Nucleus accumbens (tissue), 56 donors: ENCODE measurements around the gene POLN.

Experiments used
- DNase-seq, 56 donors: peaks; one replicate each; lab custom pipeline; 2025; lab: John Stamatoyannopoulos, UW

Gene POLN

DNA sequence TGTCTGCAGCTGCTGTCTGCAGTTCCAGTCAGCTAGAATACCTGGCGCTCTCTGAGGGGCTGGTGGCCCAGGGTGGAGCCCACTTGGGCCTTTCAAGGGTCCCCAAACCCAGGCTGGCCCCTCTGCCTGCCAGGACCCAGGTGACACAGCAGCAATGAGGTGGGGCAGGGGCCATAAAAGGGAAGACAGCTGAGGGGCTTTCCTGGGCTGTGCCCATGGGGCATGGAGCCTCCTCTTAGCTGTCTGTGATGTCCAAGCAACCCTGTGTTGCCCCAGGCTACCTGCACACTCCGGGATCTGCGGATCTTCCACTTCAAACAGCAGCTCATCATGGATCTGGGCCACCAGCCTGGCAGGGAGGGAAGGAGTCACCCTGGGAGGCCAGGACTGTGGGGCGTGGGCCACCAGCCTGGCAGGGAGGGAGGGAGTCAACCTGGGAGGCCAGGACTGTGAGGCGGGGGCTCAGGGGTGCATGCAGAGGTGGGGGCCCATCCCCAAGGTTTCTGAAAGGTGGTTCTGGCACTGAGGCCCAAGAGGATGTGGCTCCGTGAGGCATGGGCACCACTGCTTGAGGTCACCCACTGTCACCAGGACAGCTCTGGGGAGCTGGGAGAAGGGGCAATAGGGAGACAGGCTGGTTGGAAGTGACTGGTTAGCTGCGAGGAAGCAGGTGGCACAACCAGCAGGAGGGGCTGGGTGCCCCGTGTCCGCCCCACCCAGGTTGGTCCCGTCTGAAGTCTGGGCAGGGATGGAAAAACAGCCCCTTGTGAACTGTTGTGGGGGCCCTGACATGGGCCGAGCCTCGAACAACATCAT, 166.5 kb downstream of the POLN start:
- DNase-seq = no peak

DNA sequence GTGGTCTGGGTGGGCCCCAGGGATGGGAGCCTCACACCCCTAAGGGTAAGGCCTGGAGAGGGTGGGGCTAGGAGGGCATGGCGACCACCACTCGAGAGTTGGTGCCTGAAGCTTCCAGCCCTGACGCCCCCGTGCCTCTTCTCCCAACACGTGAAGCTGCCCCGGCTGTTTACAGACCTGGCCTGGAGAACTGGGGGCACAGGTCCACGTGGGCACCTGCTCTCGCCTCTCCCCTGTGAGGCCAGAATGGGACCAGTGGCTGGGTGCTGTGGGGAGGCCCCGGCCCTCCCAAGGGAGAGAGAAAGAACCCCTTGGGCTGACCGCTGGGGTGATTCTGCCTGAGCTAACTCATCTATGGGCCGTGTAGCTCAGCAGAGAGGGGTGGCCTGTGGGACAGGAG, 167.3 kb downstream of the POLN start:
- DNase-seq = no peak

DNA sequence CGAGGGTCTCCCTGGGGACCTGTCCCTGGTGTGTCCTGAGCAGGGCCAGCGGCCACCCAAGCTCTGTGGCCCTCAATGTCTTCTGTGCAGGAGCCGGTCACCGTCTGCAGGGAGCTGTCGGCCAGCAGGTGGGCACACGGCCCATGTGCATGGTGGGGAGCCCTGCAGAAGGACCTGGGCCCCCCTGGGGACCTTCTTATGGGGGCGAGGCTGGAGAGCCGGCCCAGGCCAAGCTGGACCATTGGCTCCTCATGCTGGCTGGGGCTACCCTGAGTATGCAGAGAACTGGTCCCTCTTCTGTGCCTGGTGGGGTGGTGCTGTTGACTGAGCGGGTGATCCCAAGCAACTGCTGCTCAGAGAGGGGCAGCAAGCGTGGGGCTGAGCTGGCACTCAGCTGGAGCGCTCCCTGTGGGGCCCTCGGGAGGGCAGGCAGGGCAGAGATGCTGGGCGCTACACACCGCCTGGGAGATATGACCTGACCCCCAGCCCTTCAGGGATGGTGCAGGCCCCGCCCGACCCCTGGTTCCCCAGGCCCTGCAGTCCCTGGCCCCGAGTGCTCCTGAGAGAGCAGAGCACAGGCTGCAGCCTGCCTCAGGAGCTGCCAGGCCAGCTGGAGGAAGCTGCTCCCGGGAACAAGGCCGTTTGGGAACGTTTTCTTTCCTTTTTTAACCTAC, 168.0 kb downstream of the POLN start:
- no peak for DNase-seq

DNA sequence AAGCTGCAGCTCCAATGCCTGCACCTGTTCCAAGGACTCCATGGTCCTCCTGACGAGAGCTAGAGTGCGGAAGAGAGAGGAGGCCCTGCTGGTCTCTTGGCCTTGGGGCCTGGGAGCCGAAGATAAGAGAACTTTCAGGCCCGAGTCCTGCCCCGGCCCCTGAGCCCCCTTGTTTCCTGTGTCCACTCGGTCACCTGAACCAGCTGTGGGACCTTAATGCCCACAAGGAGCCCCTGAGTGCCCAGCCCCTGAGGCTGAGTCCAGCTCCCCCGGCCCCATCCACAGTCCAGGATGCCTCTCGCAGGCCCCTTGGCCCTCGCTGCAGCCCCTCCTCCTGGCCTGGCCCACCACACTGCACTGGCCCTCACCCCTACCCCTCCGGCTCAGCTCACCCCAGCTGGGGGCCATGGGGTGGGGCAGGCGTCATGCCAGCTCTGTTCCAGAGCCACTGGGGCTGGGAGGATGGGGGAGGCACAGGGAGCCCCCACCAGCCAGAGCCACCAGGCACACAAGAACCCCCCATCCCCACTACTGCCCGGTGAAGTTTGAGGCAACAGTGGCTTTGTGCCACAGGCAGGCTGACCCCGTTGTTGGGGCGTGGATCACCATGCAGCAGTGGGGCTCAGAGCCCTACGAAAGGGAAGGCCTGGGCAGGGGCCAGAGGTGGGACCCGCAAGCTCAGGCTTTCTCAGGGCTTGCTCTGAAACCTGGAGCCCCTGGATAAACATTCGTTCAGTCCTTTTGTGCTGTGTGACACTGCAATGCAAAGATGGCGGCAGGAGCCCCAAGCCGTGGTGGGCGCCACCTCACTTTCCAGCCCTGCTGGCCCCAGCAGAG, 168.7 kb downstream of the POLN start:
- DNase-seq = no peak

DNA sequence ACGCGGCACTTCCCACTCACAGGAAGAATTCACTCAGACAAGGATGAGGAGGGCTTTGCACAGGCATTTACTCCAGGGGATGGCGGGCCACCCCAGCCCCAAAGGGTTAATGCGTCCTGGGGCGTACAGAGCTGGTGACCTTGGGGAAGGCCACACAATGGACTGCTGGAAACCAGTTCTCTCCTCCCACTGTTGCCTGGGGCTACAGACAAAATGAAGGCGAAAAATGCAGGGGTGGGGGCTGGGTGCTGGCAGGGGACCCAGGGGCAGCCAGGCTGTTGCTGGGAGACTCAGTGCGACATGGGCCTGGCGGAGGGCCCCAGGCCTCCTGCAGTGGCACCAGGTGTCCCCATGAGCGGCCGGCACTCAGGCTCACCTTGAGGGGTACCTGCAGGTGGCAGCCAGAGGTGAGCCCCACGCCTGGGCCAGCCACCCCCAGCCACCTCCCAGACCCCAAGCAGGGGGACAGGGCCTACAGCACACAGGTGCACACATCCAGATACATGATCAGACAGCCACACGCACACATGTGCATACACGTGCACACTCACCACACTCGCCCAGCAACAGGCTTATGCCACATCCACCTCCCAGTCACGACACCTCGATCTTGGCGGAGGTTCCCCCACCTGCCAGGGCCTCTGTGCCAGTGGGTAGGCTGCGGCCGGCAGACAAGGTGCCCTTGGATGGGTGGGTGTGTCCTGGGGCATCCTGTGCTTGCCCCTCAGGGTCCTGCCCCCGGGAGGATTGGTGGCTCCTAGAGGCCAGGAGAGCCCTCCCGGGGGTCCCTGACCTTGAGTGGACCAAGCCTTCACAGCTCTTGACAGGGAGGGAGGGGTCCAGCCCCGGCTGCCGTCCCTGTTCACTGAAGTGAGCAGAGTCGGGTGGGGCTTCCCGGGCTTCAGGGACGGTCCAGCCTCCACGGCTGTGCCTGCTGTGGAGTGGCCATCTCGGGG, 169.7 kb downstream of the POLN start:
- DNase-seq = peak in 33 of 56 donors; percentile 22 to 85 (median 65)

DNA sequence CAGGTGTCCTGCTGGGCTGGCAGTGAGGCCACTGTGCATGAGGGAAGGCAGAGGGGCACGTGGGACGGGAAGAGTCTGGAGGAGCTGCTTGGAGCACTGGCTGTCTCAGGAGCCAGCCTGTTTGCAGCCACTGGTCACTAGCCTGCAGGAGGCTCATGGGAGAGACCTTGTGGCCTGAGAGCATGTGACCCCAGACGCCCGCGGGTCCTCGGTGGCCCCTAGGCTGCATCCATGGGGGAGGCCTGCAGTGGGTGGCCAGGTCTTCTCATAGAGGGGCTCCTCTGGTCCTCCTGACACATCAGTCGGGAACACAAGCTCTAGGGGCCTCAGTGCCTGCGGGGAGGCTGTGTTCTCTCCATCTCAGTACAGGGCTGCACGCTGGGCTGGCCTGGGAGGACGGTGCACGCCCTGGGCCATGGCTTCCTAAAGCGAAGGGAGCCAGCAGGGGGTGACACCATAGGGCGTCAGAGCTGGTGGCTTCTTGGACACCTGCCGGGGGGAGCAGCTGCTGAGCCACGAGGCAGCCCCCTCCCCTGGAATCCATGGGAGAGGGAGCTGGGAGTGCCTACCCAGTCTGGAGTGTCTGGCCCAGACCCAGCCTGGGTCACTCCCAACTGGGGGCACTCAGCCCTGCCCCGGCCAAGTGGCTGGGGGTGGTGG, 170.5 kb downstream of the POLN start:
- DNase-seq = peak in 11 of 56 donors; percentile 37 to 85 (median 72)

DNA sequence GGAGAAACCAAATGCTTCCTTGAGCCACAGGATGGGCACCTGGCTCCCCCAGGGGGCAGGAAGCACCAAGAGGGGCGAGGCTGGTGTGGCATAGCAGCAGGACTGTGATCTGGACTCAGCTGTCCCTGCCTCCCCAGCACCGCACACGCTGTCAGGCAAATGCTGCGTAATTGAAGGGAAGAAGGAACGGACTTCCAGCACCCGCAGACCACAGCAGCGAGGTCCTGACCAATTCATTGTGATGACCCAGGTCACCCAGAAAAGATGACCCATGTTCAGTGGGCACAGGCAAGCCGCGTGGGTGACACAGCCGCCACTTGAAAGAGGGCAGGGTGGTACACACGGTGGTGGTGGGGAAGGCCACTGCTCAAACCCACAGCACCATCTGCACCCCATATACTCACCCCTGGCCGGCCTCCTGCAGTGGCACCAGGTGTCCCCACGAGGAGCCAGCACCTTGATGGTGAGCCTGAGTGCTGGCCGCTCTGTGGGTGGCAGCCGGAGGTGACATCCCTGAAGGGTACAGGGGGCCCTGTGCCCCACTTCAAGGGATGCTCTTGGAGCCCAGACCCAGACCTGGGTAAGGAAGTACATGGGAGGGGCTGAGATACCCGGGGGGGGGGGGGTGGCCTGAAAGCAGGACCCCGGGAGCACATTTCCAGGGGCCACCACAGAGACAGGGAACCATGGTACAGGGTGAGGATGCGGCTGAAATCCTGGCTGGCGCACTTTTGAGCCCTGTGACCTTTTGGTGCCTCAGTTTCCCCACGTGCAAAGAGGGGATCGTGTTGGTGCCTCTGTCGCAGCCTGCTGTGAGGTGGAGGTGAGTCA, 171.3 kb downstream of the POLN start:
- no peak for DNase-seq

DNA sequence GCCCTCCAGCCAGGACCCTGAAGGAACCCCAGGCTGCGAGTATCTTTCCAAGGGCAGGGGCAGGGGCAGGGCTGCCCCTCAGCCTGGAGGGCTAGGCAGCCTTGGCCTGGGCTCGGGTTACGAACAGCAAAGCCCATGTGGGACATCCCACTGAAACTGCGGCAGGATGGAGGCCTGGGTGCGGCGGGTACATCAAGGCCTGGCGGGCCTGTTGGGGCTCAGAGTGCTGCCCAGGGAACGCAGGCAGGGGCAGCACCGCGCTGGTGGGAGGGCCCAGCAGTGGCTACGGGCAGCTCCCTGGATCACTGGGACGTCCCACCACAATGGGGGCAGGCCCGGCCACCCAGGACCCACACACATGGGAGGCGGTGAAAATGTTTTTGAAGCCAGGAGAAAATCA, 171.9 kb downstream of the POLN start:
- no peak for DNase-seq

DNA sequence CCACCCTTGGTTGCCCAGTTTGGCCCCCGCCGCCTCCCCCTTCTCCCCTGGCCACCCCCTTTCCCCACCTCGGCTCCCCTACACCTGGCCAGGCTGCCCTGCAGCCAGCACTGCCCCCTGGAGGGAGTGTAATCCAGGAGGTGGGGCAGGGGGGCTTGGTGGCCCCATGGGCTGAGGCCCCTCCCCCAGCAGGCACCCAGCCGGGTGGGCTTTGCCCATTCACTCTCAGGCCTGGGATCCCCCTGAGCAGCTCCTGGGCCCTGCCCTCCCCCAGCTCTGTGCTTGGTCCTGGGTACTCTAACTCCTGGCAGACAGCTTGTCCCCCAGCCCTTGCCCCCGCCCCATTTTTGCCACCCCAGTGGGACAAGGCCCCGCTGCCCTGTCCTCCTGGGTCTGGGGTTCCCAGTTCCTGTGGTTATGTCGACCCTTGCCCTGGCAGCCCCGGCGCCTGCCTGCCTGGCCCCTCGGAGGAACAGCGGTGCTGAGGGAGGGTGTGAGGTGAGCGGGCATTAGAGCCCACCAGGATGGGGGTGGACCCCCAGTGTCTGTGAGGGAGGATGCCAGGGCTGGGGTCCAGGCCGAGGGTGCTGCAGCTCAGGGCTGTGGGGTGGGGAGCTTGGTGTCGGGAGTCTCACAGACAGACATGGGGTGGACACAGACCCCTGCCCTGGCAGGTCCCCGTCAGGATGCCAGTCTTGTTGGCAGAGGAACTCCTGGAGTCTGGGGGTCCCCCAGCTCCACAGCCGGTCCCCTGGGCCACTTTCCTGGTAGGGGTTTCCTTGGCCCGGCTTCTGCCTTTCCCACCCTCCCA, 172.6 kb downstream of the POLN start:
- no peak for DNase-seq

DNA sequence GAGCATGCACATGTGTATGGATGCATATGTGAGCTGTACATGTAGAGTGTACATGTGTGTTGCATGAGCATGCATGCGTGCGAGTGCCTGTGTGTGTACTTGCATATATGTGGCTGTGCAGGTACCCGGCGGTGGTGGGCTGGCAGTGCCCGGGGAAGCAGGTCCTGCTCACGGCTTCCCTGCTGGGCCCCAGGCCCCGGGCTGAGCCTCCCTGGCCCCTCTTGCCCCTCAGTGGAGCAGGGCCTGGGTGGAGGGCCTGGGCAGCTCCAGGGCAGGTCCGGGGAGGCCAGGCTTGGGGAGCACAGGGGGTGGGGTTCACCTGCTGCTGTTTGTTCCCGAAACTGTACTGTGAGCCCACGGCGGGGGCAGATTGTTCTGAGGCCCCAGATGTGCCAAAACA, 173.4 kb downstream of the POLN start:
- DNase-seq = no peak

DNA sequence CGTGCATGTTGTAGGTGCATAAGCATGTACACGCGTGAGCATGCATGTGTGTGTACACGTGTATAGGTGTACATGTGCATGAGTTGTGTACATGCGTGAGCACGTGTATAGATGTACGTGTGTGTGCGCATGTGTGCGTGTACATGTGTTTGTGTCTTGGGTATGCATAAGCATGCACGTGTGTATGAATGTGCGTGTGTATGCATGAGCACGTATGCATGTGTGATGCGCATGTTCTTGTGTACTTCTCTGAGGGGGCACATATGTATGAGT, 173.8 kb downstream of the POLN start:
- DNase-seq = no peak

DNA sequence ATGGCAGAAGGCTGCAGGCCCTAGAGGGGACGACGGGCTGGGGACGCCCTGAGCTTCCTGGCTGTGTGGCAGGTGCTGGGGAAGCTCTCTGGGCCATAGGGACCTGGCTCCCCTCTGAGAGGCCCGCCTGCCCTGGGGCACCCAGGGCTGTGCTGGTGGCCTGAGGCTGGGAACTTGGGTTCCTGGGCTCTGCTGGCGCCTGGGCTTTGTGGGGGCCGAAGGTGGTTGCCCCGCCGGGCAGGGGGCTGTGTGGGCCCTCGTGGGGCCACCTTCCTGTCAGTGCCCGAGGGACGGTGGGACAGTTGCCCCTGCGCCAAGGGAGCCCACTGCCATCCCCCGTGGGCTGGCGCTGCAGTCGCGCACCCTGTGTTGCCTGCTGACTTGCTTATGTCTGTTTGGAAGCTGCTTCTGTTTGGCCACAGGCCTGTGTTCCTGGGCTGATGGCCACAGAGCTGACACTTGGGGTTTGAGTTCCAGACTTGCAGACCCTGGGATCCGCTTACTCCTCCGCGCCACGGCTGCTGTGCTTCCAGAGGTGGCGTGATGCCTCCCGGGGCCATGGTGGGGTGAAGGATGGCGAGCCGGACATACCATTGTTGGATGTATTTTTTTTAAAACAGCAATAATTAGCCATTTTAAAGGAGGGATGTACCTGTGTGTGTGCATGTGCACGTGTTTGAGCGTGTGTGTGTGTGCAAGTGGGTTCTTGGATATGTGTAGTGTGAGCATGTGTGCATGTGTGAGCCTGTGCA, 174.3 kb downstream of the POLN start:
- DNase-seq = peak in 4 of 56 donors; percentile 32 to 53 (median 39)

DNA sequence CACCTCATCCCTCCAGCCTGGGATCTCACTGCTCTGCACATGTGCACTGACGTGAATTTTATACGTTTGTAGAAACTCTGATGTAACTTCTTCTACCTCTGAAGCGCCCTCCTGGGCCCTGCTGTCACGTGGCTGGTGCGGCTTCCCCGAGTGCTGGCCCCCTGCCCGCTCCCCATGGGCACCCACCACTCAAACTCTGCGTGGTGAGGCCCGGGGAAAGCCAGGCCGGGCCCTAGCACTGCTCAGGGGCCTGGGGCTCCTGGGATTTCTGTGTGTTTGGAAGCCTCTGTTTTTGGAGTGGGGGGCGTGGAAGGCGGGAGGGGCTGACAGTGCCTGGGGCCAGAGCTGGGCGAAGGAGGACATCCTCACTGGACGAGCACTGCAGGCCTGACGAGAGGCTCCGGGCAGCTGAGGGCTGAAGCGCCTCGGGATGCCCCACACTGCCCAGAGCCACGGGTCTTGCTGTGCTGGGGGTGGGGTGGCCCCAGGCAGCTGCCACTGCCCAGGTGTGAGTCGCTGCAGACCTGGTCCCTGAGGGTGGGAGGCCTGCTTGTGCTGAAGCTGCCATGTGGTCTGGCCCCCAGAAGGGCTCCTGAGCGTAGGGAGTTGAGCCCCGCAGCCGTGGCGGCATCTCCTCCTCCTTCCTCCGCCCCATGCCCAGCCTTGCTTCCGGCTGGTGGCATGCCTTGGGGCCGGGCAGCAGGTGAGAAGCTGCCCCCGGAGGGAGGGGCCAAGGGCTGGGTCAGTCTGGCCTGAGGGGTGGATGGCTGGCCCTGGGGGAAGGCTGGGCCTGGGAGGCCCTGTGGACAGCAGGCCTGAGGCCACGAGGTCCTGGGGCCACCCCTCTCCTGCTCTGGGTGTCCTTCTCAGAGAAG, 175.1 kb downstream of the POLN start:
- DNase-seq = no peak

DNA sequence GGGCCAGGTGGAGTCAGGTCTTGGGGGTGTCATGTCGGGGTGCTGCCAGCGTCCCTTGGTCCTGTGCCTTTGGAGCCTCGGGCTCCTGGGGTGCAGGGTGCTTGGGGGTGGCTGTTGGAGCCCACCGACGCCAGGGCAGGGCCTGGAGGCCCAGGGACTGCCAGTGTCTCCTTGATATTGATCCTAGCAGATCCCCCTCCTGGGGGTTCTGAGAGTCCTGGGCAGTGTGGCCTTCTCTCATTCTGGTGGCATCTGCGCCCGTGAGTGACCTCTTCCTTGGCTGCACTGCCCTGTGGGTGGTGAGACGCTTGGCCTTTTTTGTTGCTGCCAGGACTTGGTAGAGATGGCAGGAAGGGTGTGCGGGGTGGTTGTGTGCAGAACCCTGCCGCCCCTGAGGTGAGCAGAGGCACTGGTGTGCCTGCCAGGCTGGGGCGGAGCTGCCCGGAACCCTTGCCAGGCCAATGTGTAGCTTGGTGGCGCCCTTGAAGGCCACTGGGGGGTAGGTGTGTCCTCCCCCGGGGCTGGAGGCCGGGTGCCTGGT, 175.8 kb downstream of the POLN start:
- DNase-seq = peak in 2 of 56 donors; percentile 28 to 39

DNA sequence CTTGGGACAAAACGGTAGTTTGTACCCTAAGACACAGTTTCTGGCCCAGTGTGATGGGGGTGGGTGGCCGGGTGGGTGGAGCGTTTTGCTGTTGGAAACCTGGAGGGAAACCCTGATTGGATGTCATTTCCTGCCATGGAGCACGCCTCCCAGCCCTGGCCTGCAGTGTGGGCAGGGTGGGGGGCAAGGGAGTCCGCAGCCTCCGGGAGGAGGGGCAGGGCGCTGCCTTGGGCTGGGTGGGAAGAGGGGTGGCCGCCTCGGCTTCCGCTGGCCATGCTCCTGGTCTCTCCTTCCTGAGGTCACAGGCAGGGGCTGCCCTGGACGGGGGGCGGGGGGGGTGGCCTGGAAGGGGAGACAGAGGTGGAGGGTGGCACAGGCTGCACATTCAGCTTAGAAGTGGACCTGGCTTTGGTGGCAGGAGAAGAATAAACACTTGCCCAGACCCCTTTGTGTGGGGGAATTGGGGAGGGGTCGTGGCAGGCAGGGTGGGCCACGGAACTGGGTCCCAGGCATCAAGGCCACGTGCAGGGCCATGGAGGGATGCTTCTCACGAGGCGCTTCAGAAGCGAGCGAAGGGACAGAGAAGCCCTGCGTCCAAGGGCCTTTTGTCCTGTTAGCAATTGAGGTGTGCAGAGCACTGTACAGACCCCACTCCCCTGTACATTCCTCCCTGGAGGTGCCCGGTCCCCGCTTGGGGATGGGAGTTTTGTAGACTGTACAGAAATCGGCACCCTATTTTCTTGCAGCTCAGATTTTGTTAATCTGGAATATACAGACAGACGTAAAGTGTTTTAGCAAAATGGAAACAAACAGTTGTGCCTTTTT, 176.6 kb downstream of the POLN start:
- no peak for DNase-seq
